Spleen (tissue), 11 donors: Measurements from ENCODE around the gene PTPRM. TPM values are rescaled to one million over a fixed set of nuclear protein-coding genes. Genes with fewer than 3 reads are reported as not detected.

Experiments used
- DNase-seq: peaks from one replicate; pipeline ENCODE4 v3.0.0-alpha.2; 2020
- H3K27ac ChIP-seq, 8 donors: fragments of 200-600 bp; sonication (generic) in 7 of 8; 1 replicate in 4 of 8; 2 replicates in 4 of 8; pipeline versions ENCODE4 v1.5.0 to v1.8.0; 2016 to 2021; ENCODE audit warnings: inconsistent platforms in 4 of 8, mild to moderate bottlenecking in 4 of 8, moderate library complexity in 1 of 8
- H3K27me3 ChIP-seq, 7 donors: fragments of 200-600 bp; sonication (generic) in 6 of 7; replicated peaks in 1 of 7; 1 replicate in 4 of 7; 2 replicates in 3 of 7; pipeline versions ENCODE4 v1.5.0 to v1.8.0; 2016 to 2021; ENCODE audit warnings: inconsistent platforms in 3 of 7, mild to moderate bottlenecking in 1 of 7
- H3K36me3 ChIP-seq, 6 donors: fragments of 200-600 bp; sonication (generic) in 5 of 6; 1 replicate in 4 of 6; 2 replicates in 2 of 6; pipeline versions ENCODE4 v1.5.0 to v1.8.0; 2016 to 2021; ENCODE audit warnings: inconsistent platforms in 2 of 6
- H3K4me1 ChIP-seq, 6 donors: fragments of 200-600 bp; sonication (generic) in 5 of 6; 1 replicate in 3 of 6; 2 replicates in 3 of 6; pipeline versions ENCODE4 v1.5.0 to v1.8.0; 2016 to 2021; ENCODE audit warnings: inconsistent platforms in 3 of 6
- H3K4me3 ChIP-seq, 8 donors: fragments of 200-600 bp; sonication (generic) in 7 of 8; 1 replicate in 4 of 8; 2 replicates in 4 of 8; pipeline versions ENCODE4 v1.5.0 to v1.8.0; 2016 to 2021; ENCODE audit warnings: inconsistent platforms in 4 of 8, mild to moderate bottlenecking in 4 of 8, moderate library complexity in 2 of 8
- H3K9me3 ChIP-seq, 8 donors: fragments of 200-600 bp; sonication (generic) in 7 of 8; 1 replicate in 4 of 8; 2 replicates in 4 of 8; pipeline versions ENCODE4 v1.5.0 to v1.8.0; 2016 to 2021; ENCODE audit warnings: inconsistent platforms in 4 of 8
- POLR2A ChIP-seq, 3 donors: fragments of 450-650 bp; IDR thresholded peaks; one replicate each; pipeline ENCODE4 v1.5.1; 2017; ENCODE audit warnings: antibody characterized with exemption in 3 of 3, mild to moderate bottlenecking in 1 of 3
- POLR2AphosphoS5 ChIP-seq, 3 donors: sonication (generic); formaldehyde crosslinking; IDR thresholded peaks; one replicate each; pipeline ENCODE4 v1.5.1; 2017; ENCODE audit warnings: antibody characterized with exemption in 3 of 3
- WGBS, 5 donors: extraction: QIAGEN DNeasy Blood & Tissue Kit in 3 of 5; methylation state at CpG; one replicate each; pipeline versions ENCODE4 v1.1.5 to v1.1.7; 2013 to 2018; 5-methylcytosine and 5-hydroxymethylcytosine counted together
- intact Hi-C: fragments of 100-400 bp; cut with DNase I; formaldehyde crosslinking; loops from one replicate; pipeline ENCODE4 v1.15.0; 2023; ENCODE audit warnings: low total_unique reads
- polyA plus RNA-seq, 3 donors: library from polyadenylated mRNA; stranded (reverse); fragments of 200-250 nt; gene quantifications; one replicate each; pipeline ENCODE4 v1.2.1, GENCODE V29; 2013
- total RNA-seq, 7 donors: library from RNA; depleted of rRNA in 3 of 7; stranded (reverse); fragments of >200 nt in 3 of 7; fragmentation: NEBNext Ultra II Directional in 4 of 7; extraction: Animal tissue kit (Norgen Biotek cat#: 25700) in 4 of 7; gene quantifications; one replicate each; pipeline versions ENCODE4 v1.1.0 to v1.2.1, GENCODE V29; 2016 to 2021
- TF ChIP-seq, protein P1 (sequence below), 11 experiments: fragments of 200-600 bp in 7 of 11; fragments of 450-650 bp in 4 of 11; sonication (generic) in 4 of 11; IDR thresholded peaks in 8 of 11; conservative IDR thresholded peaks in 3 of 11; 1 replicate in 7 of 11; 2 replicates in 4 of 11; pipeline versions ENCODE4 v1.4.0 to v1.8.0; 2016 to 2021; ENCODE audit warnings: antibody characterized with exemption in 11 of 11, inconsistent platforms in 4 of 11, mild to moderate bottlenecking in 1 of 11
- donor health status: healthy with polysubstance abuse.
- donor health status: DM: no; HTN: no; CAD: no; lungs with moderate emphysema.
- donor health status: DM: no; HTN: no; CAD: no.
- donor health status: Bipolar disorder and iron deficiency.
- donor health status: healthy.
- donor health status: DM: no; HTN: no; CAD: no.
- donor health status: DM: yes; HTN: yes; CAD: no.

PTPRM gene
- total and polyA plus RNA-seq, 10 donors = 23.5 to 97.8 (median 62.8) TPM

DNA sequence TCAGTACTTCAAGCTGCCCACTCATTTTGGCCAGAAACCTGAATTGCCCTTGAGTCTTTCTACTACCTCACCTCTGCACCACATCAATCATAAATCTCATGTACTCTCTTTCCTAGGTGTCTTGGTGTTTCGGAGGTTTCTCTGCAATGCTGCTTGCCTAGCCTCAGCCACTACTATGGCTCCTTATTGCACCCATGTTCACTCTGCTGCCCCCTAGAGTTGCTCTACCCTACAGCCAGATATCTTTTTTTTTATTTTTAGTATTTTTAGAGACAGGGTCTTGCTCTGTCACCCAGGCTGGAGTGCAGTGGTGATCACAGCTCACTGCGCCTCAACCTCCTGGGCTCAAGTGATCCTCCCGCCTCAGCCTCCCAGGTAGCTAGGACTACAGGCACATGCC is 413.0 kb downstream of the PTPRM start:
- Histone ChIP-seq H3K4me3 (no peak overlapping the region), H3K27ac (no peak overlapping the region), H3K9me3 (no peaks in the 10 kb centered on the region), H3K27me3 (no peaks in the 10 kb centered on the region), H3K36me3 (no peaks in the 10 kb centered on the region), H3K4me1 (no peaks in the 10 kb centered on the region)
- DNase-seq = no peak
- WGBS, 5 donors = 91 to 95% (median 93%) methylated on average over 3 of the region's 3 CpGs
- intact Hi-C loops = no loop called here
- TF ChIP-seq POLR2AphosphoS5 (IDR thresholded peaks at IDR 0.05) (no peak), POLR2A (IDR thresholded peaks at IDR 0.05) (no peak)
- TF ChIP-seq, protein P1, sequence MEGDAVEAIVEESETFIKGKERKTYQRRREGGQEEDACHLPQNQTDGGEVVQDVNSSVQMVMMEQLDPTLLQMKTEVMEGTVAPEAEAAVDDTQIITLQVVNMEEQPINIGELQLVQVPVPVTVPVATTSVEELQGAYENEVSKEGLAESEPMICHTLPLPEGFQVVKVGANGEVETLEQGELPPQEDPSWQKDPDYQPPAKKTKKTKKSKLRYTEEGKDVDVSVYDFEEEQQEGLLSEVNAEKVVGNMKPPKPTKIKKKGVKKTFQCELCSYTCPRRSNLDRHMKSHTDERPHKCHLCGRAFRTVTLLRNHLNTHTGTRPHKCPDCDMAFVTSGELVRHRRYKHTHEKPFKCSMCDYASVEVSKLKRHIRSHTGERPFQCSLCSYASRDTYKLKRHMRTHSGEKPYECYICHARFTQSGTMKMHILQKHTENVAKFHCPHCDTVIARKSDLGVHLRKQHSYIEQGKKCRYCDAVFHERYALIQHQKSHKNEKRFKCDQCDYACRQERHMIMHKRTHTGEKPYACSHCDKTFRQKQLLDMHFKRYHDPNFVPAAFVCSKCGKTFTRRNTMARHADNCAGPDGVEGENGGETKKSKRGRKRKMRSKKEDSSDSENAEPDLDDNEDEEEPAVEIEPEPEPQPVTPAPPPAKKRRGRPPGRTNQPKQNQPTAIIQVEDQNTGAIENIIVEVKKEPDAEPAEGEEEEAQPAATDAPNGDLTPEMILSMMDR (IDR thresholded peaks at IDR 0.05 in 8 of 11, conservative IDR thresholded peaks at IDR 0.05 in 3 of 11) = no peak

DNA sequence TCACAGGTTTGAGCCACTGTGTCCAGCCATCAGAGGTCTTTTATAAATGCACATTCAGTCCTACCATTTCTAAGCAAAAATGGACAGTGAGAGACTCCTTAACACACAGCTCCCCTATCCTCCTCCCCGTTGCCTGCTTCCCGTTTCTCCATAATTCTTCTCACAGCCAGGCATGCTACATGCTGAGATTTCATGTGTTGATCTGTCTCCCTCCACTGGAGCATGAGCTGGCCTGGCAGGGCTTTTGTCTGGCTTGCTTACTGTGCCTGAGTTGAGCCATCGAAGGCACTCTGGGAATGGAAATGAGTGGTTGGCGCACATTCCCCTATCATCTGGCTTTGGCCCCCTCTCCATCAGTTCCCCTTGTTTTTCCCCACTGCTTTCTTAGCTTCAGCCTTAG is 413.5 kb downstream of the PTPRM start:
- Histone ChIP-seq H3K4me1 (no peaks in the 10 kb centered on the region), H3K4me3 (no peak overlapping the region), H3K27ac (no peak overlapping the region), H3K27me3 (no peaks in the 10 kb centered on the region), H3K36me3 (no peaks in the 10 kb centered on the region), H3K9me3 (no peaks in the 10 kb centered on the region)
- whole genome bisulfite sequencing, 5 donors = 91 to 97% (median 93%) methylated on average over 4 of the region's 4 CpGs
- DNase-seq = no peak
- intact Hi-C loops = no loop called here
- TF ChIP-seq, protein P1 (IDR thresholded peaks at IDR 0.05 in 8 of 11, conservative IDR thresholded peaks at IDR 0.05 in 3 of 11) = no peak
- TF ChIP-seq POLR2A (IDR thresholded peaks at IDR 0.05) (no peak), POLR2AphosphoS5 (IDR thresholded peaks at IDR 0.05) (no peak)

DNA sequence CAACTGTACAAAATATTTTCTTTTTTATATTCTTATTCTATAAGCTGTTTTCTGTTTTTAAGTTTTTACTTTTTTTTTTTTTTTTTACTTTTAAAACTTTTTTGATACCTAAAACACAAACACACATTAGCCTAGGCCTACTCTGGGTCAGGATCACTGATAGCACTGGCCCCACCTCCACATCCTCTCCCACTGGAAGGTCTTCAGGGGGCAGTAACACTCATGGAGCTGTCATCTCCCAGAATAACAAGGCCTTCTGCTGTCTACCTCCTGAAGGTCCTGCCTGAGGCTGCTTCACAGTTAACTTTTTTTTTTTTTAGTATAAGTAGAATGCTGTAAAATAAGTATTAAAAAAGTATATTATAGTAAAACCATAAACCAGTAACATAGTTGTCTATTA is 415.1 kb downstream of the PTPRM start:
- intact Hi-C loops = no loop called here
- Histone ChIP-seq H3K4me1 (no peaks in the 10 kb centered on the region), H3K27me3 (no peaks in the 10 kb centered on the region), H3K9me3 (no peaks in the 10 kb centered on the region), H3K4me3 (no peak overlapping the region), H3K36me3 (no peaks in the 10 kb centered on the region), H3K27ac (no peak overlapping the region)
- DNase-seq = no peak
- TF ChIP-seq POLR2AphosphoS5 (IDR thresholded peaks at IDR 0.05) (no peak), POLR2A (IDR thresholded peaks at IDR 0.05) (no peak)
- TF ChIP-seq, protein P1 (IDR thresholded peaks at IDR 0.05 in 8 of 11, conservative IDR thresholded peaks at IDR 0.05 in 3 of 11) = no peak

DNA sequence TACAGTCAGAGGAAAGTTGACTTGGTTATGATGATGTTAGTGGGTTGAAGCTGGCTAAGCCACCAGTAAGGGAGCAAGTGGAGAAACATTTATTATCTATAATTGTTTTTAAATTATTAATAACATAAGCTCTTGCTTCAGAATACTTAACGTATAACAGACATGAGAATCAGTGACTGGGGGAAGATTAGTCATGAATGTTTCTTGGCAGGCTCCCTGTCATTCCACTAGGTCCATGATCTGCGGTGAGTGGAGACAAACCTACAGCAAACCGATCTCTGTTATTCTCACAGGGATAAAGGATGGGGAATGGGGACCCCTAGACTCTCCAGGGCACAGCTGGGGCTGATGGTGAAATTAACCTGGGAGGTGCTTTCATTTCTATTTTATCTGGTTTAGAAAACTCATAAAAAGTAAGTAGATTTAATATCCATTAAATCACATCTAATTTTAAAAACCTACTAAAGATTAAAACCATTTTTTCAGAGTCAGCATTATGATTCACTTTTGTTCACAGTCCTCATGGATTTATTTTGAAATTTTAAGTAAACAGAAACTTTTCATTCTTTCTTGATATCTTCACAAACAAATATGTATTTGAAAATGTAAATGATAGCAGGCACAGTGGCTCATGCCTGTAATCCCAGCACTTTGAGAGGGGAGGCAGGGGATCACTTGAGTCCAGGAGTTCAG is 420.3 kb downstream of the PTPRM start:
- intact Hi-C loops = no loop called here
- 84 to 95% (median 89%) methylated on average over 3 of the region's 3 CpGs for WGBS, 5 donors

More for the DNA sequence above, 420.3 kb downstream of the PTPRM start:
- DNase-seq = no peak
- H3K9me3 ChIP-seq = peaks cover 0 to 8% (median under 1%) of the 10 kb centered on the region in 8 donors
- no peaks in the 10 kb centered on the region for H3K4me1 ChIP-seq
- TF ChIP-seq POLR2AphosphoS5 (IDR thresholded peaks at IDR 0.05) (no peak), POLR2A (IDR thresholded peaks at IDR 0.05) (no peak)
- TF ChIP-seq, protein P1 (IDR thresholded peaks at IDR 0.05 in 8 of 11, conservative IDR thresholded peaks at IDR 0.05 in 3 of 11) = no peak
- no peaks in the 10 kb centered on the region for H3K36me3 ChIP-seq
- no peak overlapping the region for H3K27ac ChIP-seq
- H3K27me3 ChIP-seq = no peaks in the 10 kb centered on the region
- no peak overlapping the region for H3K4me3 ChIP-seq
